ENCODE measurements around the gene BTRC. TPM values are rescaled to one million over a fixed set of nuclear protein-coding genes. Genes with fewer than 3 reads are reported as not detected.

The BTRC gene
- total RNA-seq, 1 experiment from 2014 or later, result 29.1 TPM

GRCh38 chr10:101478956-101479355 is 125.0 kb downstream of the BTRC start:
- no peaks in the 10 kb centered on the region for H4K20me1 ChIP-seq (ENCODE audit: insufficient read depth)
- H3K27ac ChIP-seq (ENCODE audit: low read depth, low read length), result no peak overlapping the region
- intact Hi-C loops (cut with micrococcal nuclease), result no loop called here
- no peak overlapping the region for H3K4me2 ChIP-seq (ENCODE audit: low read length)
- H3K9ac ChIP-seq (ENCODE audit: low read length), result no peak overlapping the region
- ChIA-PET RAD21 (ENCODE audit: low non-redundant PET in 1 of 2, low total read pairs in 2 of 2, uncharacterized antibody in 2 of 2, unreplicated experiment in 2 of 2) (no interaction called here), POLR2A (interaction anchor here (0.7 kb wide), 1 partner anchor 379 kb away, joined by 3 read pairs; no protein-coding TSS in a partner anchor), CTCF (interaction anchor here (2.9 kb wide), 1 partner anchor 12 kb away, joined by 20 read pairs; no protein-coding TSS in a partner anchor)
- H3K27me3 ChIP-seq (ENCODE audit: insufficient read depth, low read length), result no peaks in the 10 kb centered on the region
- DNase-seq (ENCODE audit: low read depth, low spot score) (no peak), ATAC-seq (no peak)
- no peak overlapping the region for H3K4me3 ChIP-seq (replicated peaks in 1 of 2; ENCODE audit: low read depth in 1 of 2, low read length in 2 of 2)
- H3K9me3 ChIP-seq (ENCODE audit: control insufficient read depth in 1 of 2, insufficient read depth in 1 of 2, low read depth in 1 of 2, low read length in 2 of 2), result no peaks in the 10 kb centered on the region
- no peaks in the 10 kb centered on the region for H3K9me2 ChIP-seq (ENCODE audit: insufficient read depth)
- no peaks in the 10 kb centered on the region for H3K79me2 ChIP-seq (ENCODE audit: insufficient read depth, low read length)
- H2AFZ ChIP-seq (ENCODE audit: low read depth, low read length, poor library complexity, severe bottlenecking), result no peak overlapping the region
- no peaks in the 10 kb centered on the region for H3K36me3 ChIP-seq (ENCODE audit: control insufficient read depth in 1 of 2, insufficient read depth in 2 of 2, low read length in 2 of 2)
- BruUV-seq (replicated peaks), result no TSS peak
- TF ChIP-seq ELF1 (IDR thresholded peaks at IDR 0.05; ENCODE audit: borderline replicate concordance, low read depth) (no peak), RAD21 (IDR thresholded peaks at IDR 0.05; ENCODE audit: low read depth) (no peak), YY1 (IDR thresholded peaks at IDR 0.05; ENCODE audit: extremely low read depth, insufficient replicate concordance, low read depth, low read length) (no peak), MAX (IDR thresholded peaks at IDR 0.05) (no peak), SP1 (IDR thresholded peaks at IDR 0.05; ENCODE audit: low read depth) (no peak), EGR1 (IDR thresholded peaks at IDR 0.05; ENCODE audit: low read depth) (no peak), EZH2 (IDR thresholded peaks at IDR 0.05) (no peak), FOSL1 (IDR thresholded peaks at IDR 0.05; ENCODE audit: low read depth) (no peak), EZH2phosphoT487 (IDR thresholded peaks at IDR 0.05; ENCODE audit: borderline replicate concordance) (no peak), TCF7L2 (IDR thresholded peaks at IDR 0.05; ENCODE audit: borderline replicate concordance, extremely low read depth, insufficient read depth, insufficient read length) (no peak)
- no peaks in the 10 kb centered on the region for H3K4me1 ChIP-seq (ENCODE audit: control insufficient read depth in 1 of 2, insufficient read depth in 2 of 2, low read length in 2 of 2)

GRCh38 chr10:101481256-101481655 is 127.3 kb downstream of the BTRC start:
- ATAC-seq (no peak), DNase-seq (ENCODE audit: low read depth, low spot score) (no peak)
- Histone ChIP-seq H3K27me3 (ENCODE audit: insufficient read depth, low read length) (no peaks in the 10 kb centered on the region), H3K4me2 (ENCODE audit: low read length) (no peak overlapping the region), H3K9me3 (ENCODE audit: control insufficient read depth in 1 of 2, insufficient read depth in 1 of 2, low read depth in 1 of 2, low read length in 2 of 2) (no peaks in the 10 kb centered on the region), H3K9me2 (ENCODE audit: insufficient read depth) (no peaks in the 10 kb centered on the region), H3K4me3 (replicated peaks in 1 of 2; ENCODE audit: low read depth in 1 of 2, low read length in 2 of 2) (no peak overlapping the region), H3K79me2 (ENCODE audit: insufficient read depth, low read length) (no peaks in the 10 kb centered on the region), H3K27ac (ENCODE audit: low read depth, low read length) (no peak overlapping the region), H2AFZ (ENCODE audit: low read depth, low read length, poor library complexity, severe bottlenecking) (no peak overlapping the region), H3K4me1 (ENCODE audit: control insufficient read depth in 1 of 2, insufficient read depth in 2 of 2, low read length in 2 of 2) (no peaks in the 10 kb centered on the region), H3K9ac (ENCODE audit: low read length) (no peak overlapping the region), H3K36me3 (ENCODE audit: control insufficient read depth in 1 of 2, insufficient read depth in 2 of 2, low read length in 2 of 2) (no peaks in the 10 kb centered on the region), H4K20me1 (ENCODE audit: insufficient read depth) (no peaks in the 10 kb centered on the region)
- CTCF ChIA-PET, result interaction anchor here (1.1 to 2.3 kb wide), 2 partner anchors 14 to 55 kb away, joined by 3 to 9 read pairs; no protein-coding TSS in a partner anchor
- no TSS peak for BruUV-seq (replicated peaks)
- POLR2A ChIA-PET, result no interaction called here
- intact Hi-C loops (cut with micrococcal nuclease), result no loop called here
- RAD21 ChIA-PET (ENCODE audit: low non-redundant PET in 1 of 2, low total read pairs in 2 of 2, uncharacterized antibody in 2 of 2, unreplicated experiment in 2 of 2), result no interaction called here
- TF ChIP-seq SRF (IDR thresholded peaks at IDR 0.05; ENCODE audit: low read depth) (no peak), ZFX (IDR thresholded peaks at IDR 0.05) (no peak), SP1 (IDR thresholded peaks at IDR 0.05; ENCODE audit: low read depth) (no peak), ZBTB33 (IDR thresholded peaks at IDR 0.05; ENCODE audit: extremely low read depth, insufficient replicate concordance, low read length) (no peak), YY1 (IDR thresholded peaks at IDR 0.05; ENCODE audit: extremely low read depth, insufficient replicate concordance, low read depth, low read length) (no peak), ATF3 (IDR thresholded peaks at IDR 0.05) (no peak), FOSL1 (IDR thresholded peaks at IDR 0.05; ENCODE audit: low read depth) (no peak), ZNF274 (IDR thresholded peaks at IDR 0.05; ENCODE audit: low read depth, low read length) (no peak), CEBPB (IDR thresholded peaks at IDR 0.05; ENCODE audit: low read depth) (no peak), CTCF (IDR thresholded peaks at IDR 0.05 in 2 of 3, conservative IDR thresholded peaks at IDR 0.05 in 1 of 3; ENCODE audit: borderline replicate concordance in 1 of 3, insufficient read depth in 1 of 3, low read depth in 2 of 3, low read length in 2 of 3) (no peak)

Data from HCT116 (cell line).